ENCODE results near the gene B3GALT4. TPM values are rescaled to one million over a fixed set of nuclear protein-coding genes. Genes with fewer than 3 reads are reported as not detected.
A peak's percentile ranks its signal among the peaks of the same experiment; 100 is the strongest.
"Not testable (repeated sequence)": the region's sequence is repeated elsewhere in the genome, so short reads cannot be mapped to it uniquely, and the experiment has no call there.

Gene B3GALT4
- total RNA-seq, 1 donor from 2014 or later: 4.6 TPM

- Mint-ChIP-seq H3K4me3 (no peak overlapping the region), H3K9me3 (no peaks in the 10 kb centered on the region), H3K27me3 (ENCODE audit: low read depth) (no peaks in the 10 kb centered on the region), H3K4me1 (peaks cover 19% of the 10 kb centered on the region), H3K27ac (no peak overlapping the region), H3K36me3 (peaks cover 10% of the 10 kb centered on the region)
- no peak for TF ChIP-seq CTCF (IDR thresholded peaks at IDR 0.05; ENCODE audit: unreplicated experiment)
- DNase-seq (ENCODE audit: low spot score in 2 of 2, unreplicated experiment in 2 of 2): no peak
Observed at GRCh38 chr6:33280539-33280938, 3.6 kb downstream of the B3GALT4 start.

GRCh38 chr6:33285214-33285613, 8.3 kb downstream of the B3GALT4 start:
- not testable (repeated sequence) for DNase-seq (ENCODE audit: low spot score in 2 of 2, unreplicated experiment in 2 of 2); H3K27me3 Mint-ChIP-seq (ENCODE audit: low read depth)

GRCh38 chr6:33286946-33287914, 10.3 kb downstream of the B3GALT4 start:
- no peak for DNase-seq (ENCODE audit: low spot score in 2 of 2, unreplicated experiment in 2 of 2)
- Mint-ChIP-seq H3K36me3 (peaks cover 12% of the 10 kb centered on the region), H3K9me3 (no peaks in the 10 kb centered on the region), H3K4me1 (peaks cover 29% of the 10 kb centered on the region), H3K27me3 (ENCODE audit: low read depth) (no peaks in the 10 kb centered on the region), H3K4me3 (peak overlapping the region; percentile 99), H3K27ac (no peak overlapping the region)
- no peak for TF ChIP-seq CTCF (IDR thresholded peaks at IDR 0.05; ENCODE audit: unreplicated experiment)

More at GRCh38 chr6:33285214-33285613, 8.3 kb downstream of the B3GALT4 start:
- H3K9me3 Mint-ChIP-seq, H3K27ac Mint-ChIP-seq, H3K4me3 Mint-ChIP-seq: not testable (repeated sequence)
- peaks cover 19% of the 10 kb centered on the region for H3K4me1 Mint-ChIP-seq
- H3K36me3 Mint-ChIP-seq: peaks cover 16% of the 10 kb centered on the region

GRCh38 chr6:33288141-33288920, 11.4 kb downstream of the B3GALT4 start:
- H3K27ac Mint-ChIP-seq: peak overlapping the region; percentile 99
- no peaks in the 10 kb centered on the region for H3K27me3 Mint-ChIP-seq (ENCODE audit: low read depth)
- no peak for DNase-seq (ENCODE audit: low spot score in 2 of 2, unreplicated experiment in 2 of 2)
- no peak for TF ChIP-seq CTCF (IDR thresholded peaks at IDR 0.05; ENCODE audit: unreplicated experiment)
- peaks cover 12% of the 10 kb centered on the region for H3K36me3 Mint-ChIP-seq
- peak overlapping the region; percentile 99 for H3K4me3 Mint-ChIP-seq
- no peaks in the 10 kb centered on the region for H3K9me3 Mint-ChIP-seq
- H3K4me1 Mint-ChIP-seq: peaks cover 29% of the 10 kb centered on the region

- no peaks in the 10 kb centered on the region for H3K9me3 Mint-ChIP-seq
- no peak for TF ChIP-seq CTCF (IDR thresholded peaks at IDR 0.05; ENCODE audit: unreplicated experiment)
- H3K4me3 Mint-ChIP-seq: peak within 1 kb of the TSS; percentile 99
- no peaks in the 10 kb centered on the region for H3K27me3 Mint-ChIP-seq (ENCODE audit: low read depth)
- peaks cover 12% of the 10 kb centered on the region for H3K36me3 Mint-ChIP-seq
- peaks cover 29% of the 10 kb centered on the region for H3K4me1 Mint-ChIP-seq
- DNase-seq (ENCODE audit: low spot score in 2 of 2, unreplicated experiment in 2 of 2): peak in 1 of 2 experiments; percentile 75
- H3K27ac Mint-ChIP-seq: peak within 1 kb of the TSS; percentile 99
Observed at GRCh38 chr6:33288921-33289783, 12.2 kb downstream of the B3GALT4 start, which contains the start of the genes PFDN6 and WDR46. PFDN6 (plus strand) TSS chr6:33289601; CDS start chr6:33289857, 256 bp downstream. WDR46 (minus strand) TSS chr6:33289239; CDS start chr6:33289170, 69 bp downstream.

All from mesothelial cell of epicardium (in vitro differentiated cells).